ENCODE measurements around the gene IGFBP1.
"Not testable (repeated sequence)": the region's sequence is repeated elsewhere in the genome, so short reads cannot be mapped to it uniquely, and the experiment has no call there.

IGFBP1 gene

DNA sequence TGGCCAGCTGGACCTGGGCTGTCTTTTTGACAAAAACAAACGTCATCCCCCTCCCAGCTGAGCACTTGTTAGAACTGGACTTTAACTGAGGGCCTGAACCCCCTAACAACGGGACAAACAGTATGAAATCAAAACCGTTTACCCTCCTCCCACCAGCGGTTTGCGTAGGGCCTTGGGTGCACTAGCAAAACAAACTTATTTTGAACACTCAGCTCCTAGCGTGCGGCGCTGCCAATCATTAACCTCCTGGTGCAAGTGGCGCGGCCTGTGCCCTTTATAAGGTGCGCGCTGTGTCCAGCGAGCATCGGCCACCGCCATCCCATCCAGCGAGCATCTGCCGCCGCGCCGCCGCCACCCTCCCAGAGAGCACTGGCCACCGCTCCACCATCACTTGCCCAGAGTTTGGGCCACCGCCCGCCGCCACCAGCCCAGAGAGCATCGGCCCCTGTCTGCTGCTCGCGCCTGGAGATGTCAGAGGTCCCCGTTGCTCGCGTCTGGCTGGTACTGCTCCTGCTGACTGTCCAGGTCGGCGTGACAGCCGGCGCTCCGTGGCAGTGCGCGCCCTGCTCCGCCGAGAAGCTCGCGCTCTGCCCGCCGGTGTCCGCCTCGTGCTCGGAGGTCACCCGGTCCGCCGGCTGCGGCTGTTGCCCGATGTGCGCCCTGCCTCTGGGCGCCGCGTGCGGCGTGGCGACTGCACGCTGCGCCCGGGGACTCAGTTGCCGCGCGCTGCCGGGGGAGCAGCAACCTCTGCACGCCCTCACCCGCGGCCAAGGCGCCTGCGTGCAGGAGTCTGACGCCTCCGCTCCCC, at the start of gene IGFBP1:
Gene IGFBP1, plus strand, starts transcription at position 304 of the 808 bp plus-strand sequence. Its CDS starts 165 bp downstream, at position 469.
- Histone ChIP-seq H3K9me3 (ENCODE audit: control insufficient read depth, insufficient read depth, low read depth, low read length) (no peaks in the 10 kb centered on the region), H3K27ac (ENCODE audit: low read depth, low read length) (no peak within 1 kb of the TSS), H3K4me1 (ENCODE audit: control insufficient read depth, insufficient read depth, low read length) (peaks cover 13% of the 10 kb centered on the region), H3K27me3 (ENCODE audit: control insufficient read depth, insufficient read depth, low read length) (peaks cover 61% of the 10 kb centered on the region), H3K4me3 (ENCODE audit: low read depth, low read length) (peak within 1 kb of the TSS; percentile 71), H3K9ac (ENCODE audit: low read length) (peak within 1 kb of the TSS; percentile 2), H3K36me3 (ENCODE audit: control insufficient read depth, insufficient read depth, low read length) (no peaks in the 10 kb centered on the region)

DNA sequence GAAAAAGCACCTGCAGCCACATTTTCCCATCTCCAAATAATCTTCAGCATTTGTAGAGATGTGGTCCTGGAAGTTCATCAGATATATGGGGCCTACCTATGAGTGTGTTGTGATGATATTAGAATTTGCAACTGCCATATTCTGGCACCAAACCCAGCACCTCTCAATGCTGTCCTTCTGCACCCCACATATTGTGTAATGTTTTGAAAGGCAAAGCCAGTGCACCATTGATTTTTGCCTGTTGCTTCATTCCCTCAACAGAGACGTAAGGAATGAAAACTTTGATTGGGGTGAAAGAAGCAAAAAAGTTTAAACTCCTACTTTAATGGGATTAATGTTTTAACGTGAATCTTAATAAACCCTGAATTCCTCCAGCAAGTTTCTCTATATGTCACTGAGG, 49.4 kb upstream of the IGFBP1 start:
- H3K9me3 ChIP-seq (ENCODE audit: control insufficient read depth, insufficient read depth, low read depth, low read length); H3K27me3 ChIP-seq (ENCODE audit: control insufficient read depth, insufficient read depth, low read length); H3K9ac ChIP-seq (ENCODE audit: low read length); H3K27ac ChIP-seq (ENCODE audit: low read depth, low read length); H3K4me1 ChIP-seq (ENCODE audit: control insufficient read depth, insufficient read depth, low read length); H3K4me3 ChIP-seq (ENCODE audit: low read depth, low read length); H3K36me3 ChIP-seq (ENCODE audit: control insufficient read depth, insufficient read depth, low read length): not testable (repeated sequence)

DNA sequence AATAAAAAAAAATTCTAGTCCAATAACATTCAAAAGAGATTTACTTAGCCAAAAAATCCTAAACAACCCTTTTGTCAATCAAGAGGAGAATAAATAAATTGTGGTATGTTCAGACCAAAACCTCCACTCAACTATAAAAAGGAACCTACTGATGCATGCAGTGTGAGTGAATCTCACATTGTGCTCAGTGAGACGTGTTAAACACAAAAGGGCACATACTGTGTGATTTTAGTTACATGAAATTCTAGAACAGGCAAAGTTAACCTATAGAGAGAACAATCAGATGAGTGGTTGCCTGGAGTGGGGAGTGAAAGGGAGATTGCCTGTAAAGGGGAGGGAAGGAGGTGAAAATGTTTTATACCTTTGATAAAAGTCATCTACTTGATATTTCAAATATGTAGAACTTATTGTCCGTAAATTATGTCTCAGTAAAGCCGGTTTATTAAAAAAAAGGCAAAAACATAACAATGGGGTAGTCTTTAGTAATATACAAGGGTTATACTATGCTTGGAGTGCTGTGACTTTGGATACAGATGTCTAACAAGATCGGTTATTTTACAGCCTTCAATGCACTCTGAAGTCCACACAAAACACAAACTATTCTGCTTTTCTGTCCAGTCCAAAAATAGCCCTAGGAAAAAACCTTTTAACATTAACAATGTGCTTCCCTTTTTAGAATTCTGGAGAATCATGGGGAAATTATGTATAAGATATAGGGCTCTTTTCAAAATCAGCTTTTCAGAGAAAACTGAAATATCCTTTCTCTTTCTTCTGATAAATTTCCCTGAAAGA, 46.2 kb upstream of the IGFBP1 start:
- H3K36me3 ChIP-seq (ENCODE audit: control insufficient read depth, insufficient read depth, low read length); H3K9ac ChIP-seq (ENCODE audit: low read length); H3K4me3 ChIP-seq (ENCODE audit: low read depth, low read length); H3K4me1 ChIP-seq (ENCODE audit: control insufficient read depth, insufficient read depth, low read length); H3K27me3 ChIP-seq (ENCODE audit: control insufficient read depth, insufficient read depth, low read length); H3K9me3 ChIP-seq (ENCODE audit: control insufficient read depth, insufficient read depth, low read depth, low read length); H3K27ac ChIP-seq (ENCODE audit: low read depth, low read length): not testable (repeated sequence)

DNA sequence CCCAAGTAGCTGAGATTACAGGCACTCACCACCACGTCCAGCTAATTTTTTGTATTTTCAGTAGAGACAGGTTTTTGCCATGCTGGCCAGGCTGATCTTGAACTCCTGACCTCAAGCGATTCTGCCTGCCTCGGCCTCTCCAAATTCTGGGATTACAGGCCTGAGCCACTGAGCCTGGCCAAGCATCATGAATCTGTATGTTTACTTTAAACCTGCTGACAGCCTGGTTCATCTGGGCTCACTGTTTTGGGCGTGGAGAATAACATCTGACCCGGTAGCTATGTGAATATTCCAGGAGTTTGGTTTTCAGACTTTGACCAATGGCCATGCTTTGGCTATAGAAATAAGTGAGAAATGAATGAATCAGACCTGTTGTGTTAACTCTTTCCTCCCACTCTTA, 41.8 kb upstream of the IGFBP1 start:
- not testable (repeated sequence) for H3K4me1 ChIP-seq (ENCODE audit: control insufficient read depth, insufficient read depth, low read length); H3K27me3 ChIP-seq (ENCODE audit: control insufficient read depth, insufficient read depth, low read length); H3K27ac ChIP-seq (ENCODE audit: low read depth, low read length); H3K9ac ChIP-seq (ENCODE audit: low read length); H3K4me3 ChIP-seq (ENCODE audit: low read depth, low read length); H3K36me3 ChIP-seq (ENCODE audit: control insufficient read depth, insufficient read depth, low read length); H3K9me3 ChIP-seq (ENCODE audit: control insufficient read depth, insufficient read depth, low read depth, low read length)

DNA sequence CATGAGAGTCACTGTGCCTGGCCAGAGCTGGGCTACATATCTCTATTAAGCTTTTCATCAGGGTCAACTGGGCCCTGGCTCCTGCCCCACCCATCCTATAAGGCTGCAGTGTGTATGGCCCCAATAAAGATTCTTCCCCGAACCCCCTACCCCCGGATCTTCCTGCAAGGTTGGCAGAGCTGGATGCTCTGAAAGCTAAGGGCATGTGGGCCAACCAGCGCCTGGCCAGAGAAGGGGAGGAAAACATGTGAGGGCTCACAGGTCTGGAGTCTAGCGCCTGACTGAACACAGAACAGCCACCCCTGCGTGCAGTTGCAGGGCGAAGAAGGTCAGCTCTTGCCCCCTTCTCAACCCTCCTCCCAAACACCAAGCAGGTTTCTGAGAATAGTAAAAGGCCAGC, 39.6 kb upstream of the IGFBP1 start:
- not testable (repeated sequence) for H3K27me3 ChIP-seq (ENCODE audit: control insufficient read depth, insufficient read depth, low read length); H3K27ac ChIP-seq (ENCODE audit: low read depth, low read length); H3K36me3 ChIP-seq (ENCODE audit: control insufficient read depth, insufficient read depth, low read length); H3K4me3 ChIP-seq (ENCODE audit: low read depth, low read length); H3K4me1 ChIP-seq (ENCODE audit: control insufficient read depth, insufficient read depth, low read length); H3K9ac ChIP-seq (ENCODE audit: low read length); H3K9me3 ChIP-seq (ENCODE audit: control insufficient read depth, insufficient read depth, low read depth, low read length)

DNA sequence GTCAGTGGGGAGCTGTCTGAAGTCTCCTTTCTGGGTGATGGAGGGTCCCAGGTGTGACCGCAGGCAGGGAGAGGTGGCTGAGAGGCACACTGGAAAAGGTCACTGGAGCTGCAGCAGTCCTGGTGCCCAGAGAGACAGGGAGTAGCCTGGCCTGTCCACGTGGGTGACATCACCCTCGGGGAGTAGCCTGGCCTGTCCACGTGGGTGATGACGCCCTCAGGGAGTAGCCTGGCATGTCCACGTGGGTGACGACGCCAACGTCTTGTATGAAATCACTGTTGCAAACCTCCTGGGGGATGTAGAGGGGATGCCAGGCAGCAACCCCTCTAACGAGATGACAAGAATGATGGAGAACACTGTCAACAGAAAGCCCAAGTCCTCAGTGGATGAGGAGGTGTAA, 35.3 kb upstream of the IGFBP1 start:
- not testable (repeated sequence) for H3K4me3 ChIP-seq (ENCODE audit: low read depth, low read length); H3K9ac ChIP-seq (ENCODE audit: low read length)

DNA sequence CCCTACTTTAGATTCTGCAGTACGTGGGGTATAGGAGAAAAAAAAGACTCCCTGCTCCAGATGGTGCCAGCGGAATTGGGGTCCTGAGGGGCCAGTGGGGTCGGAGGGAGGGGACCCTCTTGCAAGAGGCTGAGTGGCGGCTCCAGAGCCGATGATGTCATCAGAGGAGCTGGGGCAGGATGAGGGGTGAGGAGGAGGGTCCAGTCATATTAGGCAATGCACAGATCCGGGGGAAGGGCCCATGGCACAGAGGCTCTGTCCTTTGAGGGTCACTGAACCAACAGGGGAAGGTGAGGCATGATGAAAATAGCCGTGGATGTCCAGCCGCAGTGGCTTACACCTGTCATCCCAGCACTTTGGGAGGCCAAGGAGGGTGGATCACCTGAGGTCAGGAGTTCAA, 34.8 kb upstream of the IGFBP1 start:
- not testable (repeated sequence) for H3K27ac ChIP-seq (ENCODE audit: low read depth, low read length); H3K9ac ChIP-seq (ENCODE audit: low read length); H3K36me3 ChIP-seq (ENCODE audit: control insufficient read depth, insufficient read depth, low read length); H3K4me3 ChIP-seq (ENCODE audit: low read depth, low read length); H3K9me3 ChIP-seq (ENCODE audit: control insufficient read depth, insufficient read depth, low read depth, low read length); H3K27me3 ChIP-seq (ENCODE audit: control insufficient read depth, insufficient read depth, low read length); H3K4me1 ChIP-seq (ENCODE audit: control insufficient read depth, insufficient read depth, low read length)

More for the DNA sequence above, 35.3 kb upstream of the IGFBP1 start:
- not testable (repeated sequence) for H3K9me3 ChIP-seq (ENCODE audit: control insufficient read depth, insufficient read depth, low read depth, low read length); H3K27me3 ChIP-seq (ENCODE audit: control insufficient read depth, insufficient read depth, low read length); H3K27ac ChIP-seq (ENCODE audit: low read depth, low read length); H3K36me3 ChIP-seq (ENCODE audit: control insufficient read depth, insufficient read depth, low read length); H3K4me1 ChIP-seq (ENCODE audit: control insufficient read depth, insufficient read depth, low read length)

DNA sequence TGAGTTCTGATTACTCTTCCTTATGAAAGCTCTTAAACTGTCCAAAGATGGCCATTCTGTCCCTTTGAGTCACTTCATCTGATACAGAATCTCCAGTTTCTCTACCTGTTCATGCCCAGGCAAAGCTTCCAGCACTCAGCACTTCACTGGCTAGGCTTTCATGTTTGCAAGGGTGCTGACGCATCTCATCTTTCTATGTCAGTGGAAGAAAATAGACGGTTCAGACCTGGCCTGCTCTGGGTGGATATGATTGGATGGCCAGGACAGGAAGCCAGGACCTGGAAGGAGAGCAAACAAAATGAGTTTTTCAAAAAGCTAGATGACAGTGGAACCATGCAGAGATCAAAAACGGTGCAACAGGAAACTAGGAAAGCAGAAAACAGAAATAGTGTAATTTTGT, 32.6 kb upstream of the IGFBP1 start:
- H3K9me3 ChIP-seq (ENCODE audit: control insufficient read depth, insufficient read depth, low read depth, low read length); H3K9ac ChIP-seq (ENCODE audit: low read length); H3K4me3 ChIP-seq (ENCODE audit: low read depth, low read length); H3K27ac ChIP-seq (ENCODE audit: low read depth, low read length); H3K36me3 ChIP-seq (ENCODE audit: control insufficient read depth, insufficient read depth, low read length); H3K4me1 ChIP-seq (ENCODE audit: control insufficient read depth, insufficient read depth, low read length); H3K27me3 ChIP-seq (ENCODE audit: control insufficient read depth, insufficient read depth, low read length): not testable (repeated sequence)

DNA sequence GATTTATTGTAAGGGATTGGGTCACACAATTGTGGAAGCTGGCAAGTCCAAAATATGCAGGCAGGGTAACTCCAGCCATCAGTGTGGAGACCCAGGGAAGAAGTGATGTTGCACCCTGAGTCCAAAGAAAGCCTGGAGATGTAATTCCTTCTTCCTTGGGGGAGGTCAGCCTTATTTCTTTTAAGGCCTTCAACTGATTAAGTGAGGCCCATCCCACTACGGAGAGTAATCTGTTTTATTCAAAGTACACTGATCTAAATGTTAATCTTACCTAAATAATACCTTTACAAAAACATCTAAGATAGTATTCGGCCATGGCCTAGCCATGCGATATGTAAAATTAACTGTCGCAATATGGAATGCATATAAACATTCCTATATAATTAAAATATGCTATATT, 31.4 kb upstream of the IGFBP1 start:
- H3K4me1 ChIP-seq (ENCODE audit: control insufficient read depth, insufficient read depth, low read length); H3K27me3 ChIP-seq (ENCODE audit: control insufficient read depth, insufficient read depth, low read length); H3K9me3 ChIP-seq (ENCODE audit: control insufficient read depth, insufficient read depth, low read depth, low read length); H3K36me3 ChIP-seq (ENCODE audit: control insufficient read depth, insufficient read depth, low read length); H3K27ac ChIP-seq (ENCODE audit: low read depth, low read length); H3K4me3 ChIP-seq (ENCODE audit: low read depth, low read length); H3K9ac ChIP-seq (ENCODE audit: low read length): not testable (repeated sequence)

DNA sequence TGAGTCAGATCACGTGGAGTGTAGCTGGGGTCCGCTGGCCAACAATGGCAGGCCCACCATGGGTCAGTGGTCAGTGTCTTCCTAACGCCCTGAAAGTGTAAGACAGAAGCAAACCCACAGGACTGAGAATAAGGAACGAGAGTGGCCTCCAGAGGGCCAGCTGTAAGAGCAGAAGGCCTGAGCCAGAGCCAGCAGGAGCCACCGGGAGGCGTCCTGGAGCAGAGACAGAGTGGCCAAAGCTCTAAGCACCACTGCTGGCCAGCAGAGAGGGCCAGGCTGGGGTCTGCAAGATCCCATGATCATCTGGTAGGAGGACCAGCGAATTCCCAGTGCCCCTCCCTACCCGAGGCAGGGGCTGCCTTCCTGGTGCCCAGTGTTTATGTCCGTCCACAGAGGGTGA, 24.6 kb upstream of the IGFBP1 start:
- Histone ChIP-seq H3K4me3 (ENCODE audit: low read depth, low read length) (no peak overlapping the region), H3K36me3 (ENCODE audit: control insufficient read depth, insufficient read depth, low read length) (no peaks in the 10 kb centered on the region), H3K9ac (ENCODE audit: low read length) (no peak overlapping the region), H3K9me3 (ENCODE audit: control insufficient read depth, insufficient read depth, low read depth, low read length) (no peaks in the 10 kb centered on the region), H3K27ac (ENCODE audit: low read depth, low read length) (no peak overlapping the region), H3K27me3 (ENCODE audit: control insufficient read depth, insufficient read depth, low read length) (no peaks in the 10 kb centered on the region; the same call in 1 of the 2 replicates), H3K4me1 (ENCODE audit: control insufficient read depth, insufficient read depth, low read length) (no peaks in the 10 kb centered on the region)

DNA sequence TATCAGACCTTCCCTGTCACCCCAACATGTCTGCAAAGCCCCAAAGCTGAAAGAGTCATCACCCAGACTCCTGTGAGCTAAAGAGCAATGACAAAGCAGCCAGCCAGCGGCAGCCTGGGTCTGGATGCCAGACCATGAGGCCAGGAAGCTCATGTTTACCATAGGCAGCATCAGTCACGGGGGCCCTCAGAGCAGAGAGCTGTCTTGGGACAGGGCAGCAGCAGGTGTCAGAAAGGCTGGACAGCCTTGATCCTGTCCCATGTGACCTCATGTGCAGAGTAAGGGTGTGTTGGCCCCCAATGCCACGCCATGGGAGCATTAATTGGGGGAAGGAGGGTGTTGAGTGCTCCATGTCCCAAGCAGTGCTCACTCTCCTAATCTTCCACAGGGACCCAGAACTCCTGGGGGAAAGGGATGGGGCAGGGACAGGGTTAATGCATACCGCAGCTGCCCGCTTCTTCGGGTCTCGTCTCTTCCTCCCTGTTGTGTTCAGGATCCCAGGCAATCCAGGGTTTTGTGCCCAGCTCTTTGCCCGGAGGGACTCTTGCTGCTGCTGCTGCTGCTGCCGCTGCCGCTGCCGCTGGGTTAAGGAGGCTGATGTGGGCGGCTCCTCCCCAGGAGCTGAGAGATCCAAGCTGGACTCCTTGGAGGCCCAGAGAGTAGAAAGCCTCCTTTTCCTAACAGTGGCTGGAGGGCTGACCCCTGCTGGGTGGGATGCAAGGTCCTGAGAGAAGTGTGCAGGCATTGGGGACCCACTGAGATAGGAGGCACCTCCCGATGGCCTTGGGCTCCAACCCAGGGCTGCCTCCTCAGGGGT, 22.5 kb upstream of the IGFBP1 start:
- H3K27me3 ChIP-seq (ENCODE audit: control insufficient read depth, insufficient read depth, low read length), result no peaks in the 10 kb centered on the region; the same call in 1 of the 2 replicates

More for the DNA sequence above, 22.5 kb upstream of the IGFBP1 start:
- Histone ChIP-seq H3K4me3 (ENCODE audit: low read depth, low read length) (no peak overlapping the region), H3K9ac (ENCODE audit: low read length) (no peak overlapping the region), H3K27ac (ENCODE audit: low read depth, low read length) (no peak overlapping the region), H3K36me3 (ENCODE audit: control insufficient read depth, insufficient read depth, low read length) (no peaks in the 10 kb centered on the region), H3K4me1 (ENCODE audit: control insufficient read depth, insufficient read depth, low read length) (no peaks in the 10 kb centered on the region), H3K9me3 (ENCODE audit: control insufficient read depth, insufficient read depth, low read depth, low read length) (no peaks in the 10 kb centered on the region)

Data from HUES6 (cell line).